Stimulated activated CD4-positive, alpha-beta T cell treated with anti-CD3 and anti-CD28 coated beads, TNF-alpha, amount 100 ng/mL, for 1 hour (primary cell): ENCODE results near the gene F10.
A peak's percentile ranks its signal among the peaks of the same experiment; 100 is the strongest.

Source experiments
- DNase-seq, 3 donors: peaks; one replicate each; pipeline ENCODE4 v3.0.0-alpha.2; 2020; ENCODE audit warnings: low read depth in 3 of 3, low spot score in 1 of 3

F10 gene

DNA sequence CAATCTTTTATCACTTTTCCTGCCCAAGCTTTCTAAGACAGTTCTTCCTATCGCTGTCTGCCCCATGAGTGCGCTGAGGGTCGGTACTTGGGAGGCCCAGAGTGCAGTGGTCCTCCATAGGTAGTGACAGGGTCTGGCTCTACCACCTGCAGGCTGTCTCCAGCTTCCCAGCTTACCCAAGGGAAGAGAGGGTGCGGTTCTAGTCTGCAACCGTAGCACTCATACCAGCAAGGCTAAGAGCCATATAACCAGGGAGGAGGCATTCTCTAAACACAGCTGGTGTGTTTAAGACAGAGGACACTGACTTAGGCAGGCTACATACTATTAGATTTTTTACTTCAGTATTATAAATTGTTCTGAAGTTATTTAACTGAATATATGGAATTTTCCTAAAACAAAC is 44.1 kb downstream of the F10 start:
- no peak for DNase-seq

DNA sequence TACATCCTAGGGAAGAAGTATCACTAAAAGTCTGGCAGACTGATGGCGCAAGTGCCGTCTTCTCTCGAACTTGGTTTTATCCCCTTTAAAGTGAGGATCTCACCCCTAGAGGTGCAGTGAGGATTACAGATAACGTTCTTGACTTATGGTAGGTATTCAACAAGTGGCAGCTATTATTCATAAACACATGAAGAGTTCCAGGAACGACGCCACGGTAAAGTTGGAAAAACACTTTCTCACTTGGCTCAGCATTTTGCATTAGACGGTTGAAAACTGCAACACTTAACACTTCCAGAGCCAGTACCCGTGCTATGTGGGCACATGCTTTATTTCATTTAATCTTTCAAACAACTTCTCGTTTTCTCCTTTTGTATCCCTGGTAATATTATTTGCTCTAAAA is 44.6 kb downstream of the F10 start:
- DNase-seq = no peak

DNA sequence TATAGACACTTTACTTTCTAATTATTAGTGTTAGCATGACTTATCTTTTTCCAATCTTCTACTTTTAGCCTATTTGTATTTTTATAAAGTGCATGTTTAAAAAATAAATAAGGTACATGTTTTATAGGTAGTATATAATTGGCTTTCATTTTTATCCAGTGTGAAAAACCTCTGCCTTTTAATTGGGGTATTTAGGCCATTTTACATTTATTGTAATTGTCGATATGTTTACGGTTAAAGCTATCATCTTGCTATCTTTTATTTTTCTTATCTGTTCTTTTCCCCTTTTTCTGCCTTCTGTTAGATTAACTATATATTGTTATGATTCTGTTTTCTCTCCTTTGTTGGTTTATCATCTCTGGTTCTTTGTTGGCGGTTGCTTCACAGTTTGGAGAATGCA is 45.0 kb downstream of the F10 start:
- no peak for DNase-seq

DNA sequence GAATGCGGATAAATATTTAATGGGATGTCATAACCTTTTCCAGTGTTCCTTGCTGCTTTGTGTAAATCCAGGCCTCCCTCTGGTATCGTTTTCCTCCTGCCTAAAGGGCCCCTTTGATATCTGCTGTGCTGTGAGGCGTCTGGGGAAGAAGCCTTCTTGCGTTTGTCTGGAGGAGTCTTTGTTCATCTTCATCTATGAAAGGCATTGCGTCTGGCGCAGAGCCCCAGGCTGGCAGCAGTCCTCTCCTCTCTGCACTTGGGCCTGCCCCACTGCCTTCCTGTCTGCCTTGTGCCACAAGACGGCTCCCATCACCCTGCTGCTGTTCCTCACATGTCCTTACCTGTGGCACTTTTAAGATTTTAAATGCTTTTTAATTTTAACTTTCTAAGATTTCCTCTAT is 45.6 kb downstream of the F10 start:
- no peak for DNase-seq

DNA sequence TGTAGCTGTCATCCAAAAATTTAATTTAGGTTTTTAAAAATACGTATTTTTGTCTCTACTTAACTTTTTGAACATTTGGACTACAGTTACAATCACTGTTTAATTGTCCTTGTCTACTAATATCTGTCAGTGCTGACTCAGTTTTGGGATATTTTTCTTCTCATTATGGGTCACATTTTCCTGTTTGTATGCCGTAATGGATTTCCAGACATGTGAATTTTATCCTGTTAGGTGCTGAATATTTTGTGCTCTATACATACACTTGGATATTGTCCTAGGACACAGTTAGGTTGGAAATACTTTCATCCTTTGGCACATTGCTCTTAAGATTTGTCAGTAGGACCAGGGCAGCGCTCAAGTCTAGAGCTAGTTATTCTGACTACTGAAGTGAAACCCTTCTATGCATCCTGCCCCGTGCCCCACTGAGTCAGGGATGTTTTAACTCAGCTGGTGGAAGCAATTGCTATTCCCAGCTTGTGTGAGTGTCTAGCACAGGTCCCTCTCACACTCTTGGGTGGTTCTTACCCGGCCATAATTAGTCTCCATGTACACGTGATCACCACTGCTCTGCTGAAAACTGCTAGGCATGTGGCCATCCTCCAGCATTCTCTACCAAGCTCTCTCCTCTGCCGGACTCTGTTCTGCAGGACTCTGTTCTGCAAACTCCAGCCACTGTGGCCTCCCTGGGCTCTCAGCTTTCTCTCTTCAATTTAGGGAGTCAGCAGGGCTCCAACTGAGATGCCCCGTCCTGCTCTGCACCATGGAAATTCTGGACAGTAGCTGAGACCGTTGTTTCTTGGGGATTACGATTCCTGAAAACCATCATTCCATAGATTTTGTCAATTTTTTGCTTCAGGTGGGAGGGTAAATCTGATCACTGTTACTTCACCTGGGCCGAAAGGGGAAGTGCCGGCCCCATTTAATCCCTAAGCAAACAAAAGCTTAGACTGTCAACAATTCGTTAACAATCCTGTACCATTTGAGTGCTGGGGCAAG is 47.0 kb downstream of the F10 start:
- no peak for DNase-seq

DNA sequence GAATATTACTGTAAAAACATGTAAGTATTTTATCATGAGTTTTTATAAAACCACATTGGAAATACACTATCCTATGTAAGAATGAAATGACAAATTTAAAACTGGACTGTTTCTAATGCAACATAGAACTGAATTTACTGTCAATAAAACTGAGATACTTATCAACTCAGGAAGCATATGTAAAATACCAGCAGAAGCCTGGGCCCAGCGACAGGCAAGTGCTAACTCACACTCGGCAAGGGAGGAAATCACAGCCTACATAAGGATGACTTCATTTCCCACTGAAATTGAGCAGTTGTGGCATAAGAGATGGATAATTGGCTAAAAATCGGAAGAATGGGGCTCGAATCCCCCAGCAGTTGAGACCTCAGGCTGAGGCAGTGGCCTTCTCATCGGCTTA is 47.9 kb downstream of the F10 start:
- no peak for DNase-seq

DNA sequence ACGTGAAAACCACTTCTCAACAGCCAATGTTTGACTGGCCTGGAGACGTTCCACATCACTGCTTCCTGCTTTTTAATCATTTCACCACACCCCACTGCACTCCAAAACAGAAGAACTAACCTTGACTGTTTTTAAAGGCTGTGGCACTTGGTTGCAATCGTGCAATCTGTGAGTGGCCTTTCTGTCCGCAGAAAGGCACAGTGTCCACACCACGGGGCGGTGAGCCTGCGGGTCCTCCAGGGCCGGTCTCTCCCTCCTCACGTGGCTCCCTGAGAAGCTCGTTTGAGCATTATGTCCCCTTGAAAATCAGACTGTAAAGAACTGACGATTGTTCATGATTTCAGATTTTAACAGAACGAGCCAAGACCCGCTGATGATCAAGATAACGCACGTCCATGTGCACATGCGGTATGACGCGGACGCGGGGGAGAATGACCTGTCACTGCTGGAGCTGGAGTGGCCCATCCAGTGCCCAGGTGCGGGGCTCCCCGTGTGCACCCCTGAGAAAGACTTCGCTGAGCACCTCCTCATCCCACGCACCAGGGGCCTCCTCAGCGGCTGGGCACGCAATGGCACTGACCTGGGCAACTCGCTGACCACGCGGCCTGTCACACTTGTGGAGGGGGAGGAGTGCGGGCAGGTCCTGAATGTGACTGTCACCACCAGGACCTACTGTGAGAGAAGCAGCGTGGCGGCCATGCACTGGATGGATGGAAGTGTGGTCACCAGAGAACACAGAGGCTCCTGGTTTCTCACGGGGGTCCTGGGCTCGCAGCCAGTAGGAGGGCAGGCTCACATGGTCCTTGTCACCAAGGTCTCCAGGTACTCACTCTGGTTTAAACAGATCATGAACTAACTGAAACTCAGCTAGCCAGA is 48.9 kb downstream of the F10 start:
- DNase-seq = no peak

DNA sequence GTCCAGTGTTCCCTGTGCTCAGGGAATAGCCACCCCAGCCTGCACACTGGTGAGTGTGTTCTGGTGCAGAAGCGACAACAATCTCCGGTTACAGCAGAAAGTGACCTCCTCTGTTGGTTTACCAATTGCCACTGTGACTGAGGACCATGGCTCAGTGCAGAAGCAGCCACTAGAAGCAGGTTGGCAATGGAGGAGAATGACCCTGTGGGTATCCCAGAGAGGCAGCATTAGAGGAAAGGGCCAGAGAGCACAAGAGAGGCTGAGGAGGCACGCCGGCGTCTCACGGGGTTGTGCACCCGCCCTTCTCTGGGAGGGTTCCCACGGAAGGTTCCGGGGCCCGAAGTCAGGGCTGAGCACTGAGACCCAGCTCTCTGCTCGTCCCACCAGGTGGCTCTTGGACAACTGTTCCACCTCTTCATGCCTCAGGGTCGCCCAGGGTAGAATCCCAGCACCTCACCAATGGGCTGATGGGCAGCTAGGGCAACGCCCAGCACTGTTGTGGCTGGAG is 49.9 kb downstream of the F10 start:
- no peak for DNase-seq

DNA sequence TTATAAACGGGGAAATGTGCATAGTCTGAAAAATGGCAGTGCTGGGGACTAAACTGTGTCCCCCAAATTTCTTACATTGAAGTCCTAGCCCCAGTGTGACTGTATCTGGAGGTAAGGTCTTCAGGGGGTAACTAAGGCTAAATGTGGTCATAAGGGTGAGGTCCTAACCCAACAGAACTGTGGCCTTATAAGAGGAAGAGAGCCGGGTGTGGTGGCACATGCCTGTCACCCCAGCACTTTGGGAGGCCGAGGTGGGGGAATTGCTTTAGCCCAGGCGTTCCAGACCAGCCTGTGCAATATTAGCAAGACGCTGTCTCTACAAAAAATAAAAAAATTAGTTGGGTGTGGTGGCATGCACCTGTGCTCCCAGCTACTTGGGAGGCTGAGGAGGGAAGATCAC is 53.7 kb downstream of the F10 start:
- DNase-seq = peak in 2 of 3 donors; percentile 38 to 44

DNA sequence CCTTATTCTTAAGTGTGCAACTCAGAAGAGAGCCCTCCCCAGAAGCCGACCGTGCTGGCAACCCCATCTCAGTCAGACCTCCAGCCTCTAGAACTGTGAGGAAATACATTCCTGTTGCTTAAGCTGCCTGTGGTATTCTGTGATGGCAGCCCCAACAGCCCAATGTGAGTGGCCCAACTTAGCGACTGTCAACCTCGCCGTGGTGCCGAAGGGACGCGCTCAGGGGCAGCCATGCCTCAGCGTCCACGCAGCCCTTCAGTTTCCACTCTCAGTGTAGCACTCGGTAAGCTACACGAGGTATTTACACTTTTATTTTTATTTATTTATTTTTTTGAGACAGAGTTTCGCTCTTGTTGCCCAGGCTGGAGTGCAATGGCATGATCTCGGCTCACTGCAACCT is 54.2 kb downstream of the F10 start:
- DNase-seq = no peak

DNA sequence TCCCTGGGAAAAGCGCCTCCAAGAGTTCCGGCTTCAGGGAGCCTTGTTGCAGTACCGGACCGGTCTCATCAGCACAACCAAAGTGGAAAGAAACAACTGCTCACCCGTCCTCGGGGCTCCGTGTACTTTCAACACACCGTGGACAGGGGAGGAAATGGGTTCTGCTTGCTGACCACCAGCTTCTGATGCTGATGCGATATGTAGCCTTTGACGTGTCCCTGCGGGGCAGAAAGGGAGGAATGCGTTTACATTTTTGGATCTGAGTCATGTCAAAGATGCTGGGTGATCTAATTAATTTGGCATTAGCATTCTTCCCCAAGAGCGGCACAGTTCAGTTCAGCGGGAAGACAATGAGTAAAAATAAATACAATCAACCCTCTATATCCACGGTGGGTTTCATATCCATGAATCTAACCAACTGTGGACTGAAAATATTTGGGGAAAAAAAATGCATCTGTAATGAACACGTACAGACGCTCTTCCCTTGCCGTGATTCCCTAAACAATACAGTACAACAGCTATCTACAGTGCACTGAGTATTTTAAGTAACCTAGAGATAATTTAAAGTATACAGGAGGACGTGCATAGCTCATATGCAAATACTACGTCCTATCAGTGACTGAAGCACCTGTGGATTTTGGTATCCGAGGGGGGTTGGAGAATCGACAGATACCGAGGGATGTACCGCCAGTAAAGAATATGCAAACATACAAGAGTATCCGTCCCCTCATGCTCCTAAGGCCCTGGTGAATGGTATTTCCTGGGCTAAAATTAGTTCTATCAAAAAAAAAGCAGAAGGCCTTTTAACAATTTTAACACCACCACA is 55.7 kb downstream of the F10 start:
- DNase-seq = no peak

DNA sequence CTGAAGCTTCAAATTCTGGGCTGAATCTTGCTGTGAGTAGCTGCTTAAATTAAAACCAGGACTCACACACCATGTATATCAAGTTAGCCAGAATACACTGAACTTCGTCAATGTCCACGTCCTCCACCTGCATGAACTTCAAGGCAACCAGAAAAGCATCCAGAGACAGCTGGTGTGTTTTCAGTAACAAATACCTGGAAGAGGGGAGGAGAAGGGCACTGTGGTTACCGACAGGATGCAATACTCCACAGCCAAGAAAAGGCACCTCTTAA is 56.2 kb downstream of the F10 start:
- no peak for DNase-seq

DNA sequence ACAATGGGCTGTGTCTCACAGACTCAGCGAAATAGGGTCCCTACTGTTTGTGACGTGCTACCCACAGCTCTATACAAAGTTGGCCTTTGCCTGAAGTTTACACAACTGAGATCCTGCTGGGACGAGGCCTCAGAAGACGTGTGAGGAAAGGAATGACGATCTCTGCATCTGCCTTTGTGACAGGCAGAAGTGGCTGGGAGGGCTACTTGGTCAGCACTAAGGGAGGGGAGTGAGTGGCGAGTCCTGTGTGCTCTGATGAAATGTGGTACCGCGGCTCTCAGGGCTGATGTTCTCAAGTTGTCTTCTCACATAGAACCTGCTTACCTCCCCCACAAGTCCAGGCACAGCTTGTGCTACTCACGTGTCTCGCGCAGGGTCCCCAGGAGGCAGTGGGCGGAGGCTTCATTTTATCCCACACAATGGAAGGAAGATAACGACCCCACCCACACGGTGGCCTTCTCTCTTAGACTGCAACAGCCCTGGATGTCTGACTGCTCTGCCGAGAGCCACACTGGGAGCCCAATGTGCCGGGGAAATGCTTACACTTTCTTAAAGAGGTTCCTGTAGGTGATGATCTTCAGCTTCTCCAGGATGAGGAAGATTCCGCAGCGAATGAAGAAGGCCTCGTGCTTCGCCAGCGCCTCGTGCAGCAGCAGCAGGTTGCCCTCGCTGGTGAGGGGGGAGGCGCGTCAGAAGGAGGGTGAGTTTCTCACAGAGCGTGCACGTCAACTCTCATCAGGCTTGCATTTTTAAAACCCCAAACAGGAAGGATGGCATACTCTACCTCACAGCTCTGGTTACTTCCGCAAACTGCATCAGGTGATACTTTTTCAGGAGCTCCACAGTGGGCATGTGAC is 57.0 kb downstream of the F10 start:
- no peak for DNase-seq

DNA sequence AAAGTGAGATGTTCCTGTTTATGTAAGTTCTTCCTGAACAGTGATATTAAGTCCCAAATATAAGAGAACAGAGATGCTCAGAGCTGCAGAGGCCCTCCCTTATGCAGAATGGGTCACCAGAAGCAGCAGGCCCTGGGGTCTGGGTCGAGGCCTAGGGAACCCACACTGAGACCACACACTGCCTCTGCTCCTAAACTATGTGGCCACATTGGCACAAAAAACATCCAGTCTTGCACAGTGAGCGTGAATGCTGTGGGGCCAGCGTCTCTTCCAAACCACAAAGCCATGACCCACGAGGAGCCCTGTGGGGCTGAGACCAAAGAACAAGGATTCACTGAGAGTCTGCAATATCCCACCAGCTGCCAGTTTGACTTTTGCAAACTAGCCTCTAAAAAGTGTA is 59.4 kb downstream of the F10 start:
- no peak for DNase-seq

DNA sequence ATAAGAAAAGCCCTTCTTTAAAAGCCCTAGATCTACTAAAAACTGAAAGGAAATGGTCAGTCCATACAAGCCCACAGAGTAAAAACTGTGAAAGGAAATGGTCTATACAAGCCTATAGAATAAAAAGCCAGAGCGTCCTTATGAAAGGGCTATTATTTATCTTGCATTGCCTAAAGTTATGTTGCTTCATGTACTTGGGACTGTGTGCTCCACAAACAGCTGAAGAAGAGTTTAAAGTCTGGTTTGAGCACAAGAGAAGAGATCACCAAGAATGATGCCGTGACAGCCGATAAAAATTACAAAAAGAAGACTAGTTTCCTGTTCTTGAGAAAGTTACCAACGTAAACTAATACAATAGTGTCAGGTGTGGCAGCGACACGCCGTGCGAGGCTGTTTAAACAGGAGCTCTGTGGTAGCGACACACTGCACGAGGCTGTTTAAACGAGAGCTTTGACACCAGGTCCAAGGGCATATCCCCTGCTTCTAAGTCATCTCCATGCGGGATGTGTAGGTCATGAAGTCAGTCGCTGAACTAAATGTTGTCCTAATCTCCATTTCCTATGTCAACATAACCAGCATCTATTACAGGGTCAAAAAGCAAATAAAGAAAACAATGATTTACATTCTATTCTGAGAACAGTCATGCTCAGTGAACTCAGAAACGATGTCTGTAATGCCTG is 61.0 kb downstream of the F10 start:
- no peak for DNase-seq

DNA sequence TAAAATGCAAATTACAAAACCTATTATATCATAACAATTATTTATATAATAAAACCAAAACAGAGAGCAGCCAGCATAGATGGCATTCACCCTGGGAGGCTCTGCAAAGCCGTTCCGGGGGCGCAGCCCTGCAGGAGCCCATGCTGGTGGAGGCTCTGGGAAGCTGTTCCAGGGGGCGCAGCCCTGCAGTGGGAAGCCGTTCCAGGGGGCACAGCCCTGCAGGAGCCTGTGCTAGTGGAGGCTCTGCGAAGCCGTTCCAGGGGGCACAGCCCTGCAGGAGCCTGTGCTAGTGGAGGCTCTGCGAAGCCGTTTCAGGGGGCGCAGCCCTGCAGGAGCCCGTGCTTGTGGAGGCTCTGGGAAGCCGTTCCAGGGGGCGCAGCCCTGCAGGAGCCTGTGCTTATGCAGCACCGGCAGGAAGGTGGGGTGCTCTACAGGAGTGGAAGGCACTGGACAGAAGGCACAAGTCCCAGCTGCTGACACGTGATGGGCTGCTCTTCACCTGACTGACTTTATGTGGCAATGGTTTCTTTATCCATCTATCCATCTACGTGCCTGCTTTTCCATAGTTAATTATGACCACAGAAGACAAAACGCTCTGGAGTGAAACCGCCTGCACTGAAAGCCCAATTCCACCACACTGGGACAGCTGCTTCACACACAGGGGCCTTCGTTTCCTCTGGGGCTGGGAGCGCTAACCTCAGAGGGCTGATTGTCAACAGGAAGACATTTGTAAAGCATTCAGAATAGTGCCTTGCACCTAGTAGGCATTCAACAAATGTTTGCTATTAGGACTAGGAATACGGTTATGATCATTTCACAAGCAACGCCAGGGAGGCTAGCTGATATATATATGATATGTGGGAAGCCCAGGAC is 62.2 kb downstream of the F10 start:
- DNase-seq = peak in 1 of 3 donors; percentile 8

DNA sequence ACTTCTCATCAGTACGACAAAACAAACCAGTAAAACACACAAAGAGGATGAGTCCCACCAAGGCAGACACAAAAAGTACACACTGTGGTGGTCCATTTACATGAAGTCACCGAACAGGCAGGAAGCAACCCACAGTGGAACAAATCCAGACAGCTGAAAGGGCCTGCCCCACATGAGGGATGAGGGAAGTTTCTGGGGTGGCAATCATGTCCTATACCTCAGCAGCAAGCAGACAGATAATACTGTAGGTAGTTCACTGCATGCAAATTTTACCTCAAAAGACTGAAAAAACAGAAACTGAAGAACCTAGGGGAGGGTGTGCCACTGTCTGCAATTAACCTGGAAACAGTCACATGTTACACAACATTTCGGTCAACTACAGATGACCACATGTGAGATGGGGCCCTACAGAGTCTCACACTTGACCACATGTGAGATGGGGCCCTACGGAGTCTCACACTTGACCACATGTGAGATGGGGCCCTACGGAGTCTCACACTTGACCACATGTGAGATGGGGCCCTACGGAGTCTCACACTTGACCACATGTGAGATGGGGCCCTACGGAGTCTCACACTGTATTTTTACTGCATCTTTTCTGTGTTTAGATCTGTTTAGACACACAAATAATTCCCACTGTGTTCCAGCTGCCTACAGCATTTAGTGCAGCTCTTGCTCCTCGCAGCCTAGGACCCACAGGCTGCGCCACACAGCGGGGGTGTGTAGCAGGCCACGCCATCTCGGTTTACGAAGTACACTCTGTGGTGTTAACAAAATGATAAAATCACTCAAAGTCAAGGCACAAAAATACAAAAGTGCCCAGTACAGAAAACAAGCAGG is 63.7 kb downstream of the F10 start:
- DNase-seq = no peak

DNA sequence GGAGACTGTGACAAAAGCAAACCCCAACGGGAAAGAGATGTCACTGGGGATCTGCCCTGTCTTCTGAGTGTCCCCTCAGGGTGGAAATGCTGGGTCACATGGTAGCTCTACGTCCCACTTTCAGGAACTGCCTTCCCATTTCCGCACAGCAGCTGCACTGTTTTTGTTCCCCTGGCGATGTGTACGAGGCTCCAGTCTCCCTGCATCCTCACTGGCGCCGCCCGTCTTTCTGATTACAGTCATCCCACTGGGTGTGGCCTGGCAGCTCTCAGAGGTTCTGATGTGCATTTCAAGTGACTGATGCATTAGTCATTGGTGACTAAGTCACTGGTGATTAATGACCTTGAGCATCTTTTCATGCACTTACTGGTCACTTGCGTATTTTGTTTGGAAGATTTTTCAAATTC is 64.7 kb downstream of the F10 start:
- DNase-seq = peak in 1 of 3 donors; percentile 41
